Measurements from ENCODE around the gene KIF26A. TPM values are rescaled to one million over a fixed set of nuclear protein-coding genes. Genes with fewer than 3 reads are reported as not detected.

Gene KIF26A
- total and polyA plus RNA-seq, 2 experiments from 2014 or later: 5.6 to 103 TPM

- no peaks in the 10 kb centered on the region for H3K36me3 ChIP-seq (ENCODE audit: insufficient read depth)
- no peak overlapping the region for H3K27ac ChIP-seq (ENCODE audit: low read depth)
- H2AFZ ChIP-seq: no peak overlapping the region
- Mint-ChIP-seq H3K9me3 (no peaks in the 10 kb centered on the region), H3K27me3 (ENCODE audit: insufficient read depth, low read depth, poor library complexity) (peaks cover 1% of the 10 kb centered on the region), H3K36me3 (ENCODE audit: low read depth) (no peaks in the 10 kb centered on the region), H3K4me3 (no peak overlapping the region), H3K27ac (no peak overlapping the region), H3K4me1 (peaks cover 5% of the 10 kb centered on the region)
- no peaks in the 10 kb centered on the region for H4K20me1 ChIP-seq (replicated peaks; ENCODE audit: insufficient read depth)
- no peaks in the 10 kb centered on the region for H3K79me2 ChIP-seq (replicated peaks; ENCODE audit: insufficient read depth)
- H3K9me2 ChIP-seq (ENCODE audit: insufficient read depth): no peaks in the 10 kb centered on the region; the same call in 1 of the 2 replicates
- H3K4me1 ChIP-seq (ENCODE audit: insufficient read depth): no peaks in the 10 kb centered on the region
- no peaks in the 10 kb centered on the region for H3K27me3 ChIP-seq (ENCODE audit: insufficient read depth)
- DNase-seq (ENCODE audit: low spot score) (no peak), ATAC-seq (no peak)
- no peaks in the 10 kb centered on the region for H3F3A ChIP-seq (replicated peaks; ENCODE audit: low read depth)
- TF ChIP-seq CREB1 (CRISPR knock-in tag; IDR thresholded peaks at IDR 0.05; ENCODE audit: low read depth) (no peak), EZH2 (IDR thresholded peaks at IDR 0.05; ENCODE audit: low read depth, unreplicated experiment) (no peak), ZNF114 (CRISPR knock-in tag; IDR thresholded peaks at IDR 0.05) (no peak), ETS1 (IDR thresholded peaks at IDR 0.05) (no peak), CTCF (conservative IDR thresholded peaks at IDR 0.05; ENCODE audit: low read depth in 2 of 2) (no peak), ZNF331 (CRISPR knock-in tag; IDR thresholded peaks at IDR 0.05; ENCODE audit: low read depth) (no peak), JUNB (IDR thresholded peaks at IDR 0.05; ENCODE audit: unreplicated experiment) (no peak)
- TF ChIP-seq, protein P1, sequence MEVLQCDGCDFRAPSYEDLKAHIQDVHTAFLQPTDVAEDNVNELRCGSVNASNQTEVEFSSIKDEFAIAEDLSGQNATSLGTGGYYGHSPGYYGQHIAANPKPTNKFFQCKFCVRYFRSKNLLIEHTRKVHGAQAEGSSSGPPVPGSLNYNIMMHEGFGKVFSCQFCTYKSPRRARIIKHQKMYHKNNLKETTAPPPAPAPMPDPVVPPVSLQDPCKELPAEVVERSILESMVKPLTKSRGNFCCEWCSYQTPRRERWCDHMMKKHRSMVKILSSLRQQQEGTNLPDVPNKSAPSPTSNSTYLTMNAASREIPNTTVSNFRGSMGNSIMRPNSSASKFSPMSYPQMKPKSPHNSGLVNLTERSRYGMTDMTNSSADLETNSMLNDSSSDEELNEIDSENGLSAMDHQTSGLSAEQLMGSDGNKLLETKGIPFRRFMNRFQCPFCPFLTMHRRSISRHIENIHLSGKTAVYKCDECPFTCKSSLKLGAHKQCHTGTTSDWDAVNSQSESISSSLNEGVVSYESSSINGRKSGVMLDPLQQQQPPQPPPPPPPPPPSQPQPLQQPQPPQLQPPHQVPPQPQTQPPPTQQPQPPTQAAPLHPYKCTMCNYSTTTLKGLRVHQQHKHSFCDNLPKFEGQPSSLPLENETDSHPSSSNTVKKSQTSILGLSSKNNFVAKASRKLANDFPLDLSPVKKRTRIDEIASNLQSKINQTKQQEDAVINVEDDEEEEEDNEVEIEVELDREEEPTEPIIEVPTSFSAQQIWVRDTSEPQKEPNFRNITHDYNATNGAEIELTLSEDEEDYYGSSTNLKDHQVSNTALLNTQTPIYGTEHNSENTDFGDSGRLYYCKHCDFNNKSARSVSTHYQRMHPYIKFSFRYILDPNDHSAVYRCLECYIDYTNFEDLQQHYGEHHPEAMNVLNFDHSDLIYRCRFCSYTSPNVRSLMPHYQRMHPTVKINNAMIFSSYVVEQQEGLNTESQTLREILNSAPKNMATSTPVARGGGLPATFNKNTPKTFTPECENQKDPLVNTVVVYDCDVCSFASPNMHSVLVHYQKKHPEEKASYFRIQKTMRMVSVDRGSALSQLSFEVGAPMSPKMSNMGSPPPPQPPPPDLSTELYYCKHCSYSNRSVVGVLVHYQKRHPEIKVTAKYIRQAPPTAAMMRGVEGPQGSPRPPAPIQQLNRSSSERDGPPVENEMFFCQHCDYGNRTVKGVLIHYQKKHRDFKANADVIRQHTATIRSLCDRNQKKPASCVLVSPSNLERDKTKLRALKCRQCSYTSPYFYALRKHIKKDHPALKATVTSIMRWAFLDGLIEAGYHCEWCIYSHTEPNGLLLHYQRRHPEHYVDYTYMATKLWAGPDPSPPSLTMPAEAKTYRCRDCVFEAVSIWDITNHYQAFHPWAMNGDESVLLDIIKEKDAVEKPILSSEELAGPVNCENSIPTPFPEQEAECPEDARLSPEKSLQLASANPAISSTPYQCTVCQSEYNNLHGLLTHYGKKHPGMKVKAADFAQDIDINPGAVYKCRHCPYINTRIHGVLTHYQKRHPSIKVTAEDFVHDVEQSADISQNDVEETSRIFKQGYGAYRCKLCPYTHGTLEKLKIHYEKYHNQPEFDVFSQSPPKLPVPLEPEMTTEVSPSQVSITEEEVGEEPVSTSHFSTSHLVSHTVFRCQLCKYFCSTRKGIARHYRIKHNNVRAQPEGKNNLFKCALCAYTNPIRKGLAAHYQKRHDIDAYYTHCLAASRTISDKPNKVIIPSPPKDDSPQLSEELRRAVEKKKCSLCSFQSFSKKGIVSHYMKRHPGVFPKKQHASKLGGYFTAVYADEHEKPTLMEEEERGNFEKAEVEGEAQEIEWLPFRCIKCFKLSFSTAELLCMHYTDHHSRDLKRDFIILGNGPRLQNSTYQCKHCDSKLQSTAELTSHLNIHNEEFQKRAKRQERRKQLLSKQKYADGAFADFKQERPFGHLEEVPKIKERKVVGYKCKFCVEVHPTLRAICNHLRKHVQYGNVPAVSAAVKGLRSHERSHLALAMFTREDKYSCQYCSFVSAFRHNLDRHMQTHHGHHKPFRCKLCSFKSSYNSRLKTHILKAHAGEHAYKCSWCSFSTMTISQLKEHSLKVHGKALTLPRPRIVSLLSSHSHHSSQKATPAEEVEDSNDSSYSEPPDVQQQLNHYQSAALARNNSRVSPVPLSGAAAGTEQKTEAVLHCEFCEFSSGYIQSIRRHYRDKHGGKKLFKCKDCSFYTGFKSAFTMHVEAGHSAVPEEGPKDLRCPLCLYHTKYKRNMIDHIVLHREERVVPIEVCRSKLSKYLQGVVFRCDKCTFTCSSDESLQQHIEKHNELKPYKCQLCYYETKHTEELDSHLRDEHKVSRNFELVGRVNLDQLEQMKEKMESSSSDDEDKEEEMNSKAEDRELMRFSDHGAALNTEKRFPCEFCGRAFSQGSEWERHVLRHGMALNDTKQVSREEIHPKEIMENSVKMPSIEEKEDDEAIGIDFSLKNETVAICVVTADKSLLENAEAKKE (CRISPR knock-in tag; IDR thresholded peaks at IDR 0.05): no peak
- H3K4me3 ChIP-seq: no peak overlapping the region
- H3K4me2 ChIP-seq: no peak overlapping the region
Measured at GRCh38 chr14:104199266-104199895, 61.0 kb downstream of the KIF26A start.
